NCI-H2227 (cell line): ENCODE measurements around the gene PKHD1.

Source experiments
- DNase-seq: peaks from one replicate; lab custom pipeline; 2025; ENCODE audit not compliant: unreplicated experiment; lab: John Stamatoyannopoulos, UW

The PKHD1 gene, protein sequence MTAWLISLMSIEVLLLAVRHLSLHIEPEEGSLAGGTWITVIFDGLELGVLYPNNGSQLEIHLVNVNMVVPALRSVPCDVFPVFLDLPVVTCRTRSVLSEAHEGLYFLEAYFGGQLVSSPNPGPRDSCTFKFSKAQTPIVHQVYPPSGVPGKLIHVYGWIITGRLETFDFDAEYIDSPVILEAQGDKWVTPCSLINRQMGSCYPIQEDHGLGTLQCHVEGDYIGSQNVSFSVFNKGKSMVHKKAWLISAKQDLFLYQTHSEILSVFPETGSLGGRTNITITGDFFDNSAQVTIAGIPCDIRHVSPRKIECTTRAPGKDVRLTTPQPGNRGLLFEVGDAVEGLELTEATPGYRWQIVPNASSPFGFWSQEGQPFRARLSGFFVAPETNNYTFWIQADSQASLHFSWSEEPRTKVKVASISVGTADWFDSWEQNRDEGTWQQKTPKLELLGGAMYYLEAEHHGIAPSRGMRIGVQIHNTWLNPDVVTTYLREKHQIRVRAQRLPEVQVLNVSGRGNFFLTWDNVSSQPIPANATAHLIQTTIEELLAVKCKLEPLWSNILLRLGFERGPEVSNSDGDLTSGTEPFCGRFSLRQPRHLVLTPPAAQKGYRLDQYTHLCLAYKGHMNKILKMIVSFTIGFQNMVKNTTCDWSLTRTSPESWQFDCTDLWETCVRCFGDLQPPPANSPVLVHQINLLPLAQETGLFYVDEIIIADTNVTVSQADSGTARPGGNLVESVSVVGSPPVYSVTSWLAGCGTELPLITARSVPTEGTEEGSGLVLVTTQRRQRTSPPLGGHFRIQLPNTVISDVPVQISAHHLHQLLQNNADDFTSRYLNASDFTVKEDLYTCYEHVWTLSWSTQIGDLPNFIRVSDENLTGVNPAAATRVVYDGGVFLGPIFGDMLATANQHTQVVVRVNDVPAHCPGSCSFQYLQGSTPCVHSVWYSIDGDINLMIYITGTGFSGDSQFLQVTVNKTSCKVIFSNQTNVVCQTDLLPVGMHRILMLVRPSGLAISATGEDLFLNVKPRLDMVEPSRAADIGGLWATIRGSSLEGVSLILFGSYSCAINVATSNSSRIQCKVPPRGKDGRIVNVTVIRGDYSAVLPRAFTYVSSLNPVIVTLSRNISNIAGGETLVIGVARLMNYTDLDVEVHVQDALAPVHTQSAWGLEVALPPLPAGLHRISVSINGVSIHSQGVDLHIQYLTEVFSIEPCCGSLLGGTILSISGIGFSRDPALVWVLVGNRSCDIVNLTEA (N-terminal part only)

DNA sequence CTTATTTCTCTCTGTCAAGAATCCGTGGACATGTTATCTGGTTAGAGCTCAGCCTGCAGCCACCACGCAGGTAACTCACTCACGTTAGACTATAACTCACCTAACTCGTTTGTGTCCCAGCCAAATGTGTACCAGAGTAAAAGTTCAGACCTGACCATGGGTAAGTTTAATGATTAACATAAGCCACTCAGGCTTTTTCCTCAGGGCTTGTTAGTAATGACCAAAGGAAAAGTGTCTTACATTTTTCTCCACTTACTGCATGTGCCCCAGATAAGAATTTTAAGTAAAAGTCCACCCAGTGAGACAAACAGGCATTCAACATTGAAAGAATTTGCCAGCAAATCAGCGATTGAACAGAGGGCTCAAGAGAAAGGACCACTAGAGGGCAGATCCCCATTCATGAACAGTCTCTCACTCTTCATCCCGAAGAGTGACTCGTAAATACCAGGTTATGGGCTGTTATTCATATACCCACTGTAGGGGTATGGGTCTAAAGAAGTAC, at the start of gene PKHD1:
Gene PKHD1, minus strand, starts transcription at position 116 of the 502 bp plus-strand sequence. CDS start 2,680 bp downstream, outside the sequence.
- DNase-seq: no peak

DNA sequence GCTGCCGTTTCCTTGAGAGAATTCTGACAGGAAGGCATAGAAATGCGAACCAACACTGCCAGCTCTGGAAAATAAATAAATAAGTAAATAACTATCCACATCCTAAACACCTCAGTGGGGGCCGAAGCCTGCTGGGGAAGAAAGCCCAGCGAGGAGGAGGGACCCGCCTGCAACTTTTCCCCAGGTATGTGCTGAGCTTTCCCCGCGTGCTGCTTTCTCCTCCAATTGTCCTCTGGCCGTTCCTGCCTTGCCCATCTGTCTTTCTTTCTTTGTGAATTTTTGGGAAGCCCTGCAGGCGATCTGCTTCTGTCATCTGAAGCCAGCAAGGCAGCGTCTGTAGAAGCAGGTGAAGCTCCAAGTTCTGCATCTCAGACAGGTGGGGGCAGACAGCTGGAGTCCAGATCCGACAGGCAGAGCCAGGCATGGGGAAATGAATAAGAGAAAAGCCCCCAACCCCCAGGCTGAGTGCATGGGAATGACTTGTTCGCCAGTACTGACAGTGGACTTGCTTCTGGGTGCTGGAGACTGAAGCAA, 49.6 kb upstream of the PKHD1 start:
- no peak for DNase-seq

GRCh38 chr6:52136055-52136454, 48.6 kb upstream of the PKHD1 start:
- DNase-seq: no peak

GRCh38 chr6:52135217-52135616, 47.8 kb upstream of the PKHD1 start:
- DNase-seq: no peak

GRCh38 chr6:52134011-52134410, 46.6 kb upstream of the PKHD1 start:
- DNase-seq: no peak

DNA sequence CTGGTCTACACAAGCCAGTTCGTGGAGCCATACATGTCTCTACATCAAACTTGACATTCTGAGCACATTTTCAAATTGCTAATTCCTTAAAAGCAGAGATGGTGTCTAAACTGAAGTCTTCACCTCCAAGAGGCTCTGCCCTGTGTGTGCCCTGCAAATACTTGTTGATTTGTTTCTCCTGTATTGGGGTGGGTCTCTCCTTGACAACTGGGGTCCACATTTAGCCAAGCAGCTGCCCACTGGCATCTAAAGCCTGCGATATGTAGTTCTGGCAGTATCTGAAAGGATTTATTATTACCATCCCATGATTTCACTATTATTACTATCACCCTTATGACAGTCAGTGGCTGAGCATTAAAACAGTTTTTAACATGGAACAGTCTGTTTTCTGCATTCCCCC, 45.9 kb upstream of the PKHD1 start:
- DNase-seq: no peak

GRCh38 chr6:52132292-52132691, 44.9 kb upstream of the PKHD1 start:
- no peak for DNase-seq

GRCh38 chr6:52130440-52130839, 43.0 kb upstream of the PKHD1 start:
- no peak for DNase-seq

DNA sequence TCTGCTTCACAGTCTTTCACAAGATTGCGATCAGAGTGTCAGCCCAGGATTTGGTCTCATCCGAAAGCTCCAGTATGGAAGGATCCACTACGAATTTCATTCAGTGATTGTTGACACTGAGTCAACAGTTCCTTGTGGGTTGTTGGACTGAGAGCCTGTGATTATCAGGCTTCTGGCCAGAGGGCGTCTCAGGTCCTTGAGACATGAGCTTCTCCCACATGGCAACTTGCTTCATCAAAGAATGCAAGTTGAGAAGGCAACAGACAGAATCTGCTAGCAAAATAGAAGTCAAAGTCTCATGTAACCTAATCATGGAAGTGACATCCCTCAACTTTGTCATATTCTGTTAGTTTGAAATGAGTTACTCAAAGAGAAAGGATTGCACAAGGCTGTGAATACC, 40.5 kb upstream of the PKHD1 start:
- no peak for DNase-seq

DNA sequence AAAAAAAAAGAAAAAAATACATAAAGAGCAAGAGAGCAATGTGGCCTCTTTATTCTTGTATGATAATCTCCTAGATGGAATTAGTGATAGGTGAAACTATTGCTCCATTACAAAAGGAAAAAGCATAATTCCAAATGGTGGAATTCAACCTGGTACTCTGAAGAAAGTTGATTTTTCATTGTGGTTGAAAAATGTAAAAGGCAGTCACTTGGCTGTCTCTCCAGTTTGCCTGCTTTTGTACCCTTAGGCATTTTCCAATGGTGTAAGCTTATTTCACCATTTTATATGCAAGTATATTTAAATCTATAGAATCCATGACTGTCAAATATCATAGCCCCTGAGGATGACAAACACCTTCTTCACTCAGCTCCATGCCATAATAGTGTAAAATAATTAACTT, 38.8 kb upstream of the PKHD1 start:
- no peak for DNase-seq

DNA sequence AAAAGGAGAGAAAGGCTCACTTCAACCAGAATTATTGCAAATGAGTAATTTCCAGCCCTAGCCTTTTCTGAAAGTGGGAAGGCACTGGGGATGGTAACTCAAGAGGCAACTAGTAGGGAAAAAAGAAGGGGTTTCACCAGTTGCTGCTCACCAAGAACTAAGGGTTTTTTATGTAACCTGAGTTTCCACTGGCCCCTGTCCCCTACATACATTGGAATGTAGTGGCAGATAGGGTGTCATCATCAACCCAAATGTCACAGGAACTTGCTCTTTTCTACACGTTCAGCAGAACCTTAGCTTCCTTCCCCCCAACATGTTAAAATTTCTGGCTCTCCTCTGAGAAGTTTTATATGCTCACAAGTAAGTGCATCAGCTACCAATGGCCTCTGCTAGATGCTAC, 38.2 kb upstream of the PKHD1 start:
- no peak for DNase-seq

- DNase-seq: no peak
Observed at GRCh38 chr6:52125139-52125538, 37.7 kb upstream of the PKHD1 start.

- DNase-seq: no peak
Observed at GRCh38 chr6:52124126-52125121, 37.0 kb upstream of the PKHD1 start.

DNA sequence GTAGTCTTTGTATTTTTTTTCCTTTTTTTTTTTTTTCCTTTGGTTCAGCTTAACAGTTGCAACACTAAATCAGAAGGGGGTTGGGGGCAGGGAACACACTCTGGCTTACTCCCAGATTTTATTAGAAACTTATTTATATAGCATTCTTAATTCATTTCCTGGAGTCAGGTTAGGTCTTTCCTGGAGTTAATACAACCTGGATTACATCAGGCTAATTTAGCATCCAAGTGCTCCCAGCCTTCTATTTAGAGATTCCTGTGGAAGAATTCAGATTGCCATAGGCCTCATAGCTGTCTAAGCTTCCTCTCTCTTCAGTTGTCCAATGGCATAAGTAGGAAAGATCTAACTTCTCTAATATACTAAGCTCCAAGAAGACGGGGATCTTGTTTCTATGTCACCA, 35.8 kb upstream of the PKHD1 start:
- DNase-seq: no peak

- no peak for DNase-seq
Observed at GRCh38 chr6:52117352-52117751, 29.9 kb upstream of the PKHD1 start.

GRCh38 chr6:52116605-52116948, 29.2 kb upstream of the PKHD1 start:
- DNase-seq: no peak

DNA sequence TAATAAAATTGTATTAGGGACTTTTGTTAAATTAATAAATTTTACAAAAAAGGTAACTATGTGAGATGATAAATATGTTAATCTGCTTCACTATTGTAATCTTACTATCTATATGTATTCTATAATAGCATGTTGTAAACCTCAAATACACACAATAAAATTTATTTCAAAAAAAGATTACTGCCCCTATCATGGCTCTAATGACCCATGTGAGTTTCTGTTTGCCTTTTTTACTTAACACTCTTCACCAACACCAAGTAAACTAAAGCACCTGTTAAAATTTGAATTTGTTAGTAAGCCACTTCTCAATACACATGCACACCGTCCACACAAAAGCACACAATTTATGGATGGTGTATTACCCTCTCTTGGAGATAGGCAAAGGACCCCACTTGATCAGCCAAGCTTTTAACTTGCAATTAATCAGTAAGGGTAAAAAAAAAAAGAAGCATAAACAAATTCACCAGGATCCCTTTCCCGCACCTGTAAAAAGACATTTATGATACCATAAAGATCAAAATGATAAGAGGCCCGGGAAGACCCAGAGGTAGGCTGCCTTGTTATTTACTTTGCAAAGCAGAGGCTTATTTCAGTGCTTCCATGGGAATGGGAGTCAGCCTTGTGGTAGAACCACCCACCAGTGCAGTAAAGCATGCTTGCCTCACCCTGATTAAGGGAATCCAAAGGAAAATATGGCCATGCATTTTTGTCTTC, 28.6 kb upstream of the PKHD1 start:
- no peak for DNase-seq

GRCh38 chr6:52115145-52115741, 27.8 kb upstream of the PKHD1 start:
- no peak for DNase-seq

GRCh38 chr6:52109171-52109571, 21.8 kb upstream of the PKHD1 start:
- no peak for DNase-seq
